Stimulated activated CD4-positive, alpha-beta T cell treated with anti-CD3 and anti-CD28 coated beads, Interleukin-1b, Interleukin-23, amount 100 ng/mL, for 24 hours (primary cell): ENCODE measurements around the gene ACP4.
A peak's percentile ranks its signal among the peaks of the same experiment; 100 is the strongest.
"Not testable (repeated sequence)": the region's sequence is repeated elsewhere in the genome, so short reads cannot be mapped to it uniquely, and the experiment has no call there.

Source experiments
- DNase-seq, 4 experiments: peaks; one replicate each; pipeline ENCODE4 v3.0.0-alpha.2; 2020; ENCODE audit warnings: low read depth in 4 of 4, low spot score in 1 of 4

Gene ACP4

DNA sequence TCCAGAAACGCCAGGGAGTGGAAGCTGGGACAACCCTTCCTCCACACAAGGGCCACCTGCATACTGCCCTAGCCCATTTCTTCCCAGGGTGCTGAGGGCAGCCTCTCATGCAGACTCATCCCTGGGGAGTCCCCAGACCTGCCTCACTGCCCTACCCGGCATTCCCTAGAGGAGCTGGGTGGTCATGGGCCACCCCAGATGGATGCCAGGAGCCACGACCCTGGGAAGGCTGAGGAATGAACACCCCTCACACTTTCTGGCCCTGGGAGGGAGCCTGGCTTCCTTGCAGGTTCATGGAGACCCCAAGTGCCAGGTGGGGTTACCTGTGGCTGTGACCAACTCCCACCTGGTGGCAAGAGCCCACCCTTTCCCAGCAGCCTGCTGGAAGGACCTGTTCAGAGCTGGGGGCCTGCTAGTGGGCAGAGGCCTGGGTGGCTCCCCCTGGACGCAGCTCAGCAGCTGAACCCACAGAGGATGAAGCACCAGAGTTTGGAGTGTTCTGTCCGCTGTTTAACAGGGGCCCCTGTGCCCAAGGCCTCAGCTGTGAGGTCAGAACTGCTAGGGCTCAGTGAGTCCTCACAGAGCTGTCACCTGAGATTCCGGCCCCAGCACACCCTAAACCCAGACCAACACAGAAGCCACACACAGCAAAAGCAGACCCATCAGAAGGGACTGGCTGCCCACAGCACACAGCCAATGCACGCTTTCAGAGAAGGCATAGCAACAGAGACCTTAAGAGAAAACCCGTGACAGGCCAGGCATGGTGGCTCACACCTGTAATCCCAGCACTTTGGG, 6.6 kb downstream of the ACP4 start:
- DNase-seq, result no peak

DNA sequence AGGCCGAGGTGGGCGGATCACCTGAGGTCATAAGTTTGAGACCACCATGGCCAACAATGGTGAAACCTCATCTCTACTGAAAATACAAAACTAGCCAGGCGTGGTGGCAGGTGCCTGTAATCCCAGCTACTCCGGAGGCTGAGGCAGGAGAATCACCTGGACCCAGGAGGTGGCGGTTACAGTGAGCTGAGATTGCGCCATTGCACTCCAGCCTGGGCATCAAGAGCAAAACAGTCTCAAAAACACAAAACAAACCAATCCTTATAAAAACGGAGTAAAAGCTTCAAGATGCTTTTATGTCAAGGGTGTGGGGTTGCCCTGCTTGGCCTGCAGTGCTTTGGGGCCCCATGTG, 7.2 kb downstream of the ACP4 start:
- DNase-seq, result no peak

GRCh38 chr19:50797781-50798658, 7.8 kb downstream of the ACP4 start:
- DNase-seq, result no peak

DNA sequence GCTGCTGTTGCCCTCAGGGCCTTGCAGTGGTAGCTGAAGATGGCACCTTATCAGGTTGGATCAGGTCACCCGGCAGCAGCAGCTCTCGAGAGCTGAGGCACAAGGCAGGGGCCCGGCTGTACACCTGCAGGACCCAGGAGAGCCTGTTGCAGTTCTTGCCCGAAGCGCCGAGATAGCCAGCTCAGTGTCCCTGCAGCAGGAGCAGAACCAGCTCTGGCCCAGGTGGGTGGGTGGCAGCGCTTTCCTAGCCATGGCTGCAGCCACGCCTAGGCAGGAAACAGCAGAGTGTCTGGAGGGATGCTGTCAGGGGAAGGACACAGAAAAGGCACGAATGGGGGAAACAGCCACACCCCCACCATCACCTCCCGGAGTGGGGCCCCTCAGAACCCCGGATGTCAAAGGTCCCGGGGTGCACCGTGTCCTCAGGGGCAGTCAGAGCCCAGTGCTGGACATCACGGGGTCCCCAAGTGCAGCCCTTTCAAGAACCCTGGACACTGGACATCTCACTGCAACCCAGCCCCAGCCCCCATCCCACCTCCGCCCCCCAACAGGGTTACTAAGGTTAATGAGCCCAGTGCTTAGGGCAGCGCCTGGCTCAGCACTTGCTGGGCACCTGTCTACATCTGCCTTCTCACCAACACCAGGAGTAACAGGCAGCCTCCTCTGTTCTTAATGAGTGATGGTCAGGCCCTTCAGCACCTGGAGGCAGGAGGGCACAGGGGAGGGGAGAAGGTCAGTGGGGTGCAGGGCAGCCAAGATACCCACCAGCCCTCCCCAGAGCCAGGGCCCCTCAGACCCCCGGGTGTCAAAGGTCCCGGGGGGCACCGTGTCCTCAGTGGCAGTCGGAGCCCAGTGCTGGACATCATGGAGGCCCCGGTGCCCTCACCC, 8.7 kb downstream of the ACP4 start:
- no peak for DNase-seq

- DNase-seq, result no peak
Observed at GRCh38 chr19:50799547-50799851, 9.3 kb downstream of the ACP4 start.

- no peak for DNase-seq
Observed at GRCh38 chr19:50801107-50801506, 10.9 kb downstream of the ACP4 start.

- DNase-seq, result peak in 2 of 4 experiments; percentile 36 to 40
Observed at GRCh38 chr19:50803633-50804419, 13.6 kb downstream of the ACP4 start.

GRCh38 chr19:50804420-50805272, 14.4 kb downstream of the ACP4 start:
- peak; percentile 92 to 99 (median 97) for DNase-seq

GRCh38 chr19:50808856-50809255, 18.6 kb downstream of the ACP4 start:
- DNase-seq, result no peak

DNA sequence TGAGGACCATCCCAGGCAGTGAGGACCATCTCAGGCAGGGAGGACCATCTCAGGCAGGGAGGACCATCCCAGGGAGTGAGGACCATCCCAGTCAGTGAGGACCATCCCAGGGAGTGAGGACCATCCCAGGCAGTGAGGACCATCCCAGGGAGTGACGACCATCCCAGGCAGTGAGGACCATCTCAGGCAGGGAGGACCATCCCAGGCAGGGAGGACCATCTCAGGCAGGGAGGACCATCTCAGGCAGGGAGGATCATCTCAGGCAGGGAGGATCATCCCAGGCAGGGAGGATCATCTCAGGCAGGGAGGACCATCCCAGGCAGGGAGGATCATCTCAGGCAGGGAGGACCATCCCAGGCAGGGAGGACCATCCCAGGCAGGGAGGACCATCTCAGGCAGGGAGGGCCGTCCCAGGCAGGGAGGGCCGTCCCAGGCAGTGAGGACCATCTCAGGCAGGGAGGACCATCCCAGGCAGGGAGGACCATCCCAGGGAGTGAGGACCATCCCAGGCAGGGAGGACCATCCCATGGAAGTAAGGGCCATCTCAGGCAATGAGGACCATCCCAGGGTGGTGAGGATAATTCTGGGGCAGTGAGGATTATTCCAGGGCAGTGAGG, 21.5 kb downstream of the ACP4 start:
- not testable (repeated sequence) for DNase-seq

GRCh38 chr19:50812474-50812873, 22.3 kb downstream of the ACP4 start:
- no peak for DNase-seq

GRCh38 chr19:50814883-50815282, 24.7 kb downstream of the ACP4 start:
- no peak for DNase-seq

DNA sequence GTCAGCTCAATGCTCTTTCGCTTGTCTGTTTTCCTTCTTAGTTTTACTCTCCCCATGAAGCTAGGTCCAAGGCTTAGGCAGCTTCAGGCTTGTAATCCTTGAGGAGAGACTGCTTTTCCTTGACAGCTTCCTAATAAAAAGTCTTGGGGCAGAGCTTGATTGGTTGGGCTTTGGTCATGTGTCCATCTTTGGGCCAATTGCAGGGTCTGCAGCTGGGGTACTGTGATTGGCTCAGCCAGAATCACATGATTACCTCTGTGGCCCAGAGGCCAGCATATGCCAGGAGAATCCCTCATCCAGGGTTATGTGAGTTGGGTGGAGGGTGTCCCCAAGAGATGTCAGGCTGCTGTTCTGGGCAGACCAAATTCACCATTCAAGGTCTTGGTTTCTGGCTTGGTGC, 25.2 kb downstream of the ACP4 start:
- no peak for DNase-seq

- DNase-seq, result peak in 2 of 4 experiments; percentile 46 to 48
Observed at GRCh38 chr19:50817941-50818858, 28.0 kb downstream of the ACP4 start.

- no peak for DNase-seq
Observed at GRCh38 chr19:50818859-50819472, 28.8 kb downstream of the ACP4 start.

GRCh38 chr19:50819636-50820035, 29.4 kb downstream of the ACP4 start:
- DNase-seq, result no peak

DNA sequence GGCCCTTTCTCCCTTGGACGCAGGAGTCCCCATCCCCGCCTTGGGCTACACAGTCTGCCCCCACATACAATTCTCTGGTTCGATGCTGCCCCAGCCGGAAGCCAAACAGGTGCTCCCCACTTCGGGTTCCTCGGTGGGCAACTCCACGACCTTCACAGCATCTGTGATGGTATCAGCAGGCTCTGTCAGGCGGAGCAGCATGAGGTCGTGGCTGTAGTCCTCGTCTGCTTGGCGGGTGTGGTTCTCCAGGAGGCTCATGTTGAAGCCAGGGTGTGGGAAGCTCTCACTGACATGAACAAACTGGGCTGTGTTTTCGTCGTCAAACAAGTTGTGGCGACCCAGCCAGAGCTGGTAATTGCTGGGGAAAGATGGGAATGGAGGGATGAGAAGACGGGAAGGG, 29.9 kb downstream of the ACP4 start:
- DNase-seq, result no peak
